DND-41 (cell line): Measurements from ENCODE around the gene RNF183.

ENCODE experiments used
- ATAC-seq: fragments of 200-7000 bp; cut with Tn5 transposase; 3 replicates; pipeline ENCODE4 v1.9.1; 2021; ENCODE audit warnings: low read depth; ENCODE audit not compliant: insufficient read depth
- DNase-seq: peaks from one replicate; pipeline ENCODE4 v3.0.0-alpha.2; 2020
- H2AFZ ChIP-seq: 2 replicates; pipeline ENCODE4 v1.6.0; 2012; ENCODE audit warnings: low read depth, low read length
- H3K27ac ChIP-seq: 2 replicates; pipeline ENCODE4 v1.5.1; 2012; ENCODE audit warnings: low read length, inconsistent platforms
- H3K27me3 ChIP-seq: fragments of 200-600 bp; sonication (generic); 2 replicates; pipeline ENCODE4 v1.6.0; 2012; ENCODE audit warnings: low read length, mild to moderate bottlenecking, inconsistent platforms; ENCODE audit not compliant: insufficient read depth, poor library complexity
- H3K36me3 ChIP-seq: 2 replicates; pipeline ENCODE4 v1.5.1; 2012; ENCODE audit warnings: low read length, inconsistent platforms; ENCODE audit not compliant: insufficient read depth
- H3K4me1 ChIP-seq: 2 replicates; pipeline ENCODE4 v1.5.1; 2012; ENCODE audit warnings: mild to moderate bottlenecking, low read length; ENCODE audit not compliant: insufficient read depth
- H3K4me2 ChIP-seq: 2 replicates; pipeline ENCODE4 v1.6.0; 2012; ENCODE audit warnings: mild to moderate bottlenecking, moderate library complexity, low read length, inconsistent platforms; ENCODE audit not compliant: insufficient read depth
- H3K4me3 ChIP-seq, 2 experiments: fragments of 200-600 bp in 1 of 2; shearing (Covaris generic) in 1 of 2; 2 replicates each; pipeline ENCODE4 v1.5.1; 2012 to 2016; ENCODE audit warnings: inconsistent platforms in 2 of 2, low read length in 2 of 2, mild to moderate bottlenecking in 2 of 2, low read depth in 1 of 2, moderate library complexity in 1 of 2
- H3K79me2 ChIP-seq: 2 replicates; pipeline ENCODE4 v1.6.0; 2012; ENCODE audit warnings: low read length, inconsistent platforms; ENCODE audit not compliant: insufficient read depth
- H3K9ac ChIP-seq: 2 replicates; pipeline ENCODE4 v1.6.0; 2012; ENCODE audit warnings: low read depth, mild to moderate bottlenecking, inconsistent platforms, low read length, moderate library complexity
- H3K9me3 ChIP-seq: 2 replicates; pipeline ENCODE4 v1.5.1; 2012; ENCODE audit warnings: low read length, moderate library complexity, mild to moderate bottlenecking, inconsistent platforms; ENCODE audit not compliant: insufficient read depth, severe bottlenecking
- H4K20me1 ChIP-seq: 2 replicates; pipeline ENCODE4 v1.6.0; 2012; ENCODE audit warnings: low read length; ENCODE audit not compliant: insufficient read depth
- EZH2 ChIP-seq: IDR thresholded peaks from 3 replicates; pipeline ENCODE4 v1.6.1; 2012; ENCODE audit warnings: borderline replicate concordance, low read depth, mild to moderate bottlenecking, moderate library complexity, low read length, inconsistent platforms; ENCODE audit not compliant: severe bottlenecking
- TF ChIP-seq, protein P1 (sequence below): IDR thresholded peaks from 2 replicates; pipeline ENCODE4 v1.5.1; 2012; ENCODE audit warnings: borderline replicate concordance, low read length, moderate library complexity, mild to moderate bottlenecking; ENCODE audit not compliant: poor library complexity, severe bottlenecking; ENCODE audit errors: extremely low read depth

Gene RNF183

DNA sequence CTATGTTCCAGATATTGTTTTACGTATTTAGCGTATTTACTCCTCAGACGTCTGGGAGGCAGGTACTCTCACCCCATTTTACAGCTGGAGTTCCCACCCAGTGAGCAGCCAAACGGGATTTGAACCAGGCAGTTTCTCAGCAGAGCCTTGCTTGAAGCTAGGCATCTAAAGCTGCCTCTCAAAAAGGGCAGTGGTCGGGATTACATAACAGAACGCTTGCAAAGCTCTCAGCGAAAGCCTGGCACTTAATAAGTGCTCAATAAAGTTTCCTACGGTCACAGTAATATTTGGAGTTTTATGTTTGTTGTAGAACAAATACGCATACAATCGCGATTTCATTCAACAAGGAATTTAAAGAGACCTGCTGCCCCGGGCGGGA, 45.9 kb upstream of the RNF183 start:
- Histone ChIP-seq H3K4me1 (peaks cover 7% of the 10 kb centered on the region), H3K27me3 (peaks cover 27% of the 10 kb centered on the region), H4K20me1 (no peaks in the 10 kb centered on the region), H3K79me2 (no peaks in the 10 kb centered on the region), H3K27ac (no peak overlapping the region), H2AFZ (no peak overlapping the region), H3K9ac (no peak overlapping the region), H3K9me3 (no peaks in the 10 kb centered on the region), H3K4me3 (no peak overlapping the region), H3K36me3 (no peaks in the 10 kb centered on the region), H3K4me2 (no peak overlapping the region)
- ATAC-seq = no peak
- no peak for DNase-seq
- TF ChIP-seq, protein P1, sequence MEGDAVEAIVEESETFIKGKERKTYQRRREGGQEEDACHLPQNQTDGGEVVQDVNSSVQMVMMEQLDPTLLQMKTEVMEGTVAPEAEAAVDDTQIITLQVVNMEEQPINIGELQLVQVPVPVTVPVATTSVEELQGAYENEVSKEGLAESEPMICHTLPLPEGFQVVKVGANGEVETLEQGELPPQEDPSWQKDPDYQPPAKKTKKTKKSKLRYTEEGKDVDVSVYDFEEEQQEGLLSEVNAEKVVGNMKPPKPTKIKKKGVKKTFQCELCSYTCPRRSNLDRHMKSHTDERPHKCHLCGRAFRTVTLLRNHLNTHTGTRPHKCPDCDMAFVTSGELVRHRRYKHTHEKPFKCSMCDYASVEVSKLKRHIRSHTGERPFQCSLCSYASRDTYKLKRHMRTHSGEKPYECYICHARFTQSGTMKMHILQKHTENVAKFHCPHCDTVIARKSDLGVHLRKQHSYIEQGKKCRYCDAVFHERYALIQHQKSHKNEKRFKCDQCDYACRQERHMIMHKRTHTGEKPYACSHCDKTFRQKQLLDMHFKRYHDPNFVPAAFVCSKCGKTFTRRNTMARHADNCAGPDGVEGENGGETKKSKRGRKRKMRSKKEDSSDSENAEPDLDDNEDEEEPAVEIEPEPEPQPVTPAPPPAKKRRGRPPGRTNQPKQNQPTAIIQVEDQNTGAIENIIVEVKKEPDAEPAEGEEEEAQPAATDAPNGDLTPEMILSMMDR = no peak
- TF ChIP-seq EZH2 = no peak

DNA sequence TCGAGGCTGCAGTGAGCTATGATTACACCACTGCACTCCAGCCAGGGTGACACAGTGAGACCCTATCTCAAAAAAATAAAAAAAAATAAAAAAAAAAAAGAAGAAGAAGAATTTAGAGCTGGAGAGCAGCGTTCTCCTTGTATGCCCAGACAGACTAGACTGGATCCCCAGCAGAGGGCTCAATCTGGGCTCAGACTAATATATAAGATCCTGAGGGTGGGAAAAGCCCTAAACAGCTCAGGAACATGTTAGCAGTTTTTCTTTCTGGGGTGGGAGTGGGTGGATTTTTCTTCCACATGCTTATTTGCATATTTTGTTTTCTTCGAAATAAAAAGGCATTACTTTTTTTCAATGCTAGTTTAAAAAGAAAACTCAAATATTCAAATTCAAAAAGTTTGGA, 45.3 kb upstream of the RNF183 start:
- Histone ChIP-seq H4K20me1 (no peaks in the 10 kb centered on the region), H3K4me2 (no peak overlapping the region), H3K4me3 (no peak overlapping the region), H2AFZ (no peak overlapping the region), H3K9ac (no peak overlapping the region), H3K4me1 (peaks cover 13% of the 10 kb centered on the region), H3K27ac (no peak overlapping the region), H3K79me2 (no peaks in the 10 kb centered on the region), H3K9me3 (no peaks in the 10 kb centered on the region), H3K27me3 (peaks cover 24% of the 10 kb centered on the region), H3K36me3 (no peaks in the 10 kb centered on the region)
- ATAC-seq (no peak), DNase-seq (no peak)
- TF ChIP-seq, protein P1 = no peak
- no peak for TF ChIP-seq EZH2

DNA sequence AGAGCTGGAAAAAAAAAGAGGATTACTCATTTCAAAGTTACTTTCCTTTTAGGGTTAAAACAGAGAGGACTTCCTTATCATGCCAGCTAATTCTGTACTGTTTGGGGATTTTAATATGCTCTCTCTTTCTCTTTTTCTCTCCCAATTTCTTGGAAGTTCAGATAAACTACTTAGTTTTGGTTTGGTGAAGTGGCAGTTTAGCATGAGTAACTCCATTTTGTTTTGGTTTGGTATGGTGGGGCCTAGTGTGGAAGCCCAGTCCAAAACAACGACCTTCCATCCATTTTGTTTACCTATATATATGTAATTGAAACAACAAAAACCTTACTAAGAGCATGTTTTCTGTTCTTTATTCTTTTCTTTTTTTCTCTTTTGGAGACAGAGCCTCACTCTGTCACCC, 42.5 kb upstream of the RNF183 start:
- Histone ChIP-seq H3K79me2 (no peaks in the 10 kb centered on the region), H3K4me1 (peaks cover 24% of the 10 kb centered on the region), H3K27ac (no peak overlapping the region), H3K4me3 (no peak overlapping the region), H3K27me3 (peaks cover 17% of the 10 kb centered on the region), H2AFZ (no peak overlapping the region), H4K20me1 (no peaks in the 10 kb centered on the region), H3K9ac (no peak overlapping the region), H3K36me3 (no peaks in the 10 kb centered on the region), H3K9me3 (no peaks in the 10 kb centered on the region), H3K4me2 (no peak overlapping the region)
- DNase-seq (no peak), ATAC-seq (no peak)
- TF ChIP-seq, protein P1 = no peak
- TF ChIP-seq EZH2 = no peak

DNA sequence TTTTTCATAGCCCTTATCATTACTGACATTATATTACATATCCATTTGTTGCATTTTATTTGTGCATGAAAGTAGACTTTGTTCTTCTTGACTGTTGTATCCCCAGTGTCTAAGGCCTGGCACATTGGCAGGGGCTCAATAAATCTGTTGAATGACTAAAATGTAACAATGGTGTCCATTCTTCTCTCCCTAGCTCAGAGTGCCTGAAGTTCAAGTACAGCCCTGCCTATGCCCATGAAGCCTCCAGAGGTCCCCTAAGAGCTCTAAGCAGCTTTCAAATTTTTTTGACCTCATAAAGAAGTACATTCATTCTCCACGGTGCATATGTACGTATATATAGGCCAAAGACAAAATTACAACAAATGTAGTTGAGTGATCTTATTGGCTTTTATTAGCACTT, 42.0 kb upstream of the RNF183 start:
- H3K4me3 ChIP-seq = no peak overlapping the region
- H3K9ac ChIP-seq = no peak overlapping the region
- H3K79me2 ChIP-seq = no peaks in the 10 kb centered on the region
- no peak overlapping the region for H3K4me2 ChIP-seq
- H4K20me1 ChIP-seq = no peaks in the 10 kb centered on the region
- H3K27me3 ChIP-seq = peaks cover 12% of the 10 kb centered on the region
- H3K27ac ChIP-seq = no peak overlapping the region
- ATAC-seq (no peak), DNase-seq (no peak)
- peaks cover 29% of the 10 kb centered on the region for H3K4me1 ChIP-seq
- no peaks in the 10 kb centered on the region for H3K36me3 ChIP-seq
- H3K9me3 ChIP-seq = no peaks in the 10 kb centered on the region
- no peak for TF ChIP-seq EZH2
- TF ChIP-seq, protein P1 = no peak
- no peak overlapping the region for H2AFZ ChIP-seq
